Smooth muscle cell (in vitro differentiated cells): ENCODE results near the gene SRPK2. TPM values are rescaled to one million over a fixed set of nuclear protein-coding genes. Genes with fewer than 3 reads are reported as not detected.

Source experiments
- DNase-seq: peaks from one replicate; lab custom pipeline; 2025; ENCODE audit not compliant: unreplicated experiment; lab: John Stamatoyannopoulos, UW
- H2AFZ ChIP-seq: fragments of 200-600 bp; sonication (generic); 2 replicates; pipeline ENCODE4 v1.6.0; 2016; ENCODE audit warnings: antibody characterized with exemption, low read depth, mild to moderate bottlenecking
- H3F3A ChIP-seq: fragments of 200-600 bp; sonication (generic); 2 replicates; pipeline ENCODE4 v1.6.0; 2017; ENCODE audit warnings: antibody characterized with exemption, low read depth
- H3K27ac ChIP-seq: fragments of 200-600 bp; sonication (generic); 2 replicates; pipeline ENCODE4 v1.5.1; 2016; ENCODE audit warnings: low read depth, mild to moderate bottlenecking
- H3K27me3 ChIP-seq: fragments of 200-600 bp; sonication (generic); 2 replicates; pipeline ENCODE4 v1.6.1; 2016; ENCODE audit warnings: low read depth, mild to moderate bottlenecking
- H3K36me3 ChIP-seq: fragments of 200-600 bp; sonication (generic); 2 replicates; pipeline ENCODE4 v1.5.1; 2016; ENCODE audit warnings: low read depth
- H3K4me1 ChIP-seq: fragments of 200-600 bp; sonication (generic); 2 replicates; pipeline ENCODE4 v1.5.1; 2016; ENCODE audit warnings: low read depth
- H3K4me2 ChIP-seq: fragments of 200-600 bp; sonication (generic); 2 replicates; pipeline ENCODE4 v1.6.0; 2016; ENCODE audit warnings: mild to moderate bottlenecking
- H3K4me3 ChIP-seq: fragments of 200-600 bp; sonication (generic); 2 replicates; pipeline ENCODE4 v1.5.1; 2016; ENCODE audit warnings: mild to moderate bottlenecking
- H3K79me2 ChIP-seq: fragments of 200-600 bp; sonication (generic); 2 replicates; pipeline ENCODE4 v1.6.0; 2016; ENCODE audit warnings: low read depth, mild to moderate bottlenecking
- H3K9ac ChIP-seq: fragments of 200-600 bp; sonication (generic); 2 replicates; pipeline ENCODE4 v1.6.0; 2016; ENCODE audit warnings: low read depth
- H3K9me3 ChIP-seq: fragments of 200-600 bp; sonication (generic); replicated peaks from 2 replicates; pipeline ENCODE4 v1.5.1; 2016; ENCODE audit warnings: low read depth
- H4K20me1 ChIP-seq: fragments of 200-600 bp; sonication (generic); 2 replicates; pipeline ENCODE4 v1.6.0; 2016; ENCODE audit warnings: low read depth
- CTCF ChIP-seq: fragments of 200-600 bp; sonication (generic); IDR thresholded peaks from 2 replicates; pipeline ENCODE4 v1.5.1; 2017; ENCODE audit warnings: borderline replicate concordance, mild to moderate bottlenecking, antibody characterized with exemption; ENCODE audit not compliant: insufficient read depth, poor library complexity, severe bottlenecking
- WGBS: methylation state at CpG from one replicate; pipeline ENCODE4 v1.1.7; 2016; ENCODE audit warnings: low lambda C conversion rate; 5-methylcytosine and 5-hydroxymethylcytosine counted together
- polyA plus RNA-seq: library from polyadenylated mRNA; unstranded; fragments of >200 nt; fragmentation: Nextera tagmentation; extraction: Ambion mirVana; gene quantifications from 2 replicates; pipeline ENCODE4 v1.2.1, GENCODE V29; 2016
- total RNA-seq: library from RNA; depleted of rRNA; stranded (reverse); fragments of >200 nt; gene quantifications from 2 replicates; pipeline ENCODE4 v1.2.3, GENCODE V29; 2014

The SRPK2 gene
- total and polyA plus RNA-seq, 2 experiments from 2014 or later: 21.9 to 28.0 TPM

GRCh38 chr7:105346593-105347322, 42.0 kb downstream of the SRPK2 start:
- no peak for DNase-seq
- Histone ChIP-seq H3K4me3 (no peak overlapping the region), H3K36me3 (no peaks in the 10 kb centered on the region), H3K27ac (no peak overlapping the region), H3K9ac (no peak overlapping the region), H3K4me2 (no peak overlapping the region), H3K9me3 (no peaks in the 10 kb centered on the region), H4K20me1 (peaks cover 91% of the 10 kb centered on the region), H3K27me3 (no peaks in the 10 kb centered on the region), H3K4me1 (no peaks in the 10 kb centered on the region), H3K79me2 (peaks cover 82% of the 10 kb centered on the region), H2AFZ (no peak overlapping the region), H3F3A (no peaks in the 10 kb centered on the region)
- no peak for TF ChIP-seq CTCF
- 93% methylated on average over 10 of the region's 10 CpGs for WGBS

GRCh38 chr7:105346138-105346537, 42.6 kb downstream of the SRPK2 start:
- H3K27ac ChIP-seq: no peak overlapping the region
- H4K20me1 ChIP-seq: peaks cover 91% of the 10 kb centered on the region
- no peak for DNase-seq
- no peaks in the 10 kb centered on the region for H3K36me3 ChIP-seq
- no peak overlapping the region for H3K4me3 ChIP-seq
- H3K27me3 ChIP-seq: no peaks in the 10 kb centered on the region
- no peaks in the 10 kb centered on the region for H3K9me3 ChIP-seq
- H3F3A ChIP-seq: no peaks in the 10 kb centered on the region
- no peak overlapping the region for H3K9ac ChIP-seq
- H2AFZ ChIP-seq: no peak overlapping the region
- WGBS: 95% methylated on average over 2 of the region's 2 CpGs
- no peak overlapping the region for H3K4me2 ChIP-seq
- no peak for TF ChIP-seq CTCF
- peaks cover 84% of the 10 kb centered on the region for H3K79me2 ChIP-seq
- no peaks in the 10 kb centered on the region for H3K4me1 ChIP-seq

- H3K27ac ChIP-seq: no peak overlapping the region
- no peak overlapping the region for H3K9ac ChIP-seq
- H3K9me3 ChIP-seq: no peaks in the 10 kb centered on the region
- no peaks in the 10 kb centered on the region for H3F3A ChIP-seq
- H3K36me3 ChIP-seq: no peaks in the 10 kb centered on the region
- no peak overlapping the region for H2AFZ ChIP-seq
- no peak overlapping the region for H3K4me3 ChIP-seq
- no peak overlapping the region for H3K4me2 ChIP-seq
- H4K20me1 ChIP-seq: peaks cover 91% of the 10 kb centered on the region
- no peak for DNase-seq
- H3K79me2 ChIP-seq: peaks cover 84% of the 10 kb centered on the region
- 67% methylated on average over 3 of the region's 3 CpGs for WGBS
- no peaks in the 10 kb centered on the region for H3K4me1 ChIP-seq
- no peak for TF ChIP-seq CTCF
- no peaks in the 10 kb centered on the region for H3K27me3 ChIP-seq
These were observed 43.0 kb downstream of the SRPK2 start for GRCh38 chr7:105345725-105346124.

GRCh38 chr7:105345003-105345402, 43.7 kb downstream of the SRPK2 start:
- Histone ChIP-seq H3K4me3 (no peak overlapping the region), H3K4me1 (no peaks in the 10 kb centered on the region), H2AFZ (no peak overlapping the region), H3K27ac (no peak overlapping the region), H3K27me3 (no peaks in the 10 kb centered on the region), H3K79me2 (peaks cover 81% of the 10 kb centered on the region), H4K20me1 (peaks cover 91% of the 10 kb centered on the region), H3K9ac (no peak overlapping the region), H3F3A (no peaks in the 10 kb centered on the region), H3K36me3 (no peaks in the 10 kb centered on the region), H3K9me3 (no peaks in the 10 kb centered on the region), H3K4me2 (no peak overlapping the region)
- DNase-seq: no peak
- 85% methylated on average over 3 of the region's 3 CpGs for WGBS
- TF ChIP-seq CTCF: no peak
